Activated CD4-positive, CD25-positive, alpha-beta regulatory T cell (primary cell): ENCODE results near the gene TARDBP.
A peak's percentile ranks its signal among the peaks of the same experiment; 100 is the strongest.
"Not testable (repeated sequence)": the region's sequence is repeated elsewhere in the genome, so short reads cannot be mapped to it uniquely, and the experiment has no call there.

Experiments
- DNase-seq, 4 experiments: peaks; one replicate each; lab custom pipeline; 2025; lab: John Stamatoyannopoulos, UW

Gene TARDBP

DNA sequence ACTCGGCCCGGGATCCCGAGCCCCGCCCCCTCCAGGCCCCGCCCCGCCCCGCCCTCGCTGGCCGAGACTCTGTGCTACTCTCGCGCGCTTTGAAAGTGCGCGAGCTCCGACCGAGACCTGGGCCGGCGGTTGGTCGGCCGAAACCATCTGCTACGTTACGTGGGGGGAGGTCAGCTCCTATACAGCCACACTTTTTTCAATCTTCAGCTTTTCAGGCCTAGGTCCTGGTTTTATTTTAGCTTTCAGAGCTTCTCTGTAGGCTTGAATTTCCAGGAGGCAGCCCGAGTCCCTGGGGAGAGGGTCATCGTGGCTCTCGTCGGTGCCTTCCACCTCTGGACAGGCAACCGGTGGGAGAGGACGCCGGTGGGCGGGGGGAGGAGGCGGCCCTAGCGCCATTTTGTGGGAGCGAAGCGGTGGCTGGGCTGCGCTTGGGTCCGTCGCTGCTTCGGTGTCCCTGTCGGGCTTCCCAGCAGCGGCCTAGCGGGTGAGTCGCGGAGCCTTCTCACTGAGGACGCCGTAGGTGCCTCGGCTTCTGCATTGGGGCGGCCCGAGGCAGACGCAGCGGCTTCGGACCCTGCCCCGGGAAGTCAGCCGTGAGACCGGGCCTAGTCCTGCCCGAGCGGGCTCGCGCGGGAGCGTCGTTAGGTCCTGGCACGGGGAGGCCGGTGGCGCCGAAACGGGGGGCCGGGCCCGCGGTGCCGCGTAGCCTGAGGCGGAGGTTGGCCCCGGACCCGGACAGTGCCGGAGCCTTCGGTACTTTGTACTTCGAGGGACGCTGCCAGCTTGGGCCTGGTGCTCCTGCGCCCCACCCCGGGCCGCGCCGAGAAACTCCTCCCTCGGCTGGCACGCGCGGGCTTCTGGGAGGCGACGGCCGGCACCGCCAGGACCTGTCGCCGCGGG, at the start of gene TARDBP:
TARDBP (plus strand) TSS at position 395 of the 900 bp plus-strand sequence. CDS start 1,074 bp downstream, outside the sequence.
- DNase-seq, result peak; percentile 80 to 86 (median 82)

DNA sequence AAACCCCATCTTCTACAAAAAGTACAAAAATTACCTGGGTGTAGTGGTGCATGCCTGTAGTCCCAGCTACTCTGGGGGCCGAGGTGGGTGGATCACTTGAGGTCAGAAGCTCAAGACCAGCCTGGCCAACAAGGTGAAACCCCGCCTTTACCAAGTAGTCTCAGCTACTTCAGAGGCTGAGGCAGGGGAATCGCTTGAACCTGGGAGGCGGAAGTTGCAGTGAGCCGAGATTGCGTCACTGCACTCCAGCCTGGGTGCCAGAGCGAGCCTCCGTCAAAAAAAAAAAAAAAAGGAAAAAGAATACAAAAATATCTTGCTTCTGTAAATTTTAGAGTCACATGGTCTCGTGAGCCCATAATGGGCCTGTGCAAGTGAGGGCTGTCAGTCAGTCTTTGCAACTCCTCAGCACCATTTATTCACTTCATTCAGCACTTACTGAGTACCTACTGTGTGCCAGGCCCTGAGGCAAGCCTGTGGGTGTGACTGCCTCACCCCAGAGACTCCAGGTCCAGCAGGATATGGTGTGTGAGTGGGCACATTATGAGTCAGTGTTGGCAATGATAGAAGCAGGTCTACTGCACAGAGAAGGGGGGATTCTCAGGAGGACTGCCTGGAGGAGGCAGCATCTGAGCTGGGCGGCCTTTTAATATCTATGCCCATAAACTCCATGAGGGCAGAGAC, 46.8 kb upstream of the TARDBP start:
- DNase-seq, result no peak

DNA sequence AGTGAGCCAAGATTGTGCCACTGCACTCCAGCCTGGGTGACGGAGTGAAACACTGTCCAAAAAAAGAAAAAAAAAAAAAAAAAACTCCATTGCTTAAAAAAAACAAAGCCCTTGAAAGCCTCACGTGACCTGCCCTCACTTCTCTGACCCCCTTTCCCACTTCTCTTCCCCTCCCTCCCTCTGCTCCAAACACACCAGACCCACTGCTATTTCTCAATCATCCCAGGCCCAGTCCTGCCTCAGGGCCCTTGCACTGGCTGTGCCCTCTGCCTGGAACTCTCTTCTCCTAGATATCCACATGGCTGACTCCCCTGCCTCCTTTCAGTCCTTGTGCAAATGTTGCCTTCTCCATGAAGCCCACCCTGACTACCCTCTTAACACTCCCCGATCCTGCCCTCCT, 45.4 kb upstream of the TARDBP start:
- DNase-seq, result no peak

DNA sequence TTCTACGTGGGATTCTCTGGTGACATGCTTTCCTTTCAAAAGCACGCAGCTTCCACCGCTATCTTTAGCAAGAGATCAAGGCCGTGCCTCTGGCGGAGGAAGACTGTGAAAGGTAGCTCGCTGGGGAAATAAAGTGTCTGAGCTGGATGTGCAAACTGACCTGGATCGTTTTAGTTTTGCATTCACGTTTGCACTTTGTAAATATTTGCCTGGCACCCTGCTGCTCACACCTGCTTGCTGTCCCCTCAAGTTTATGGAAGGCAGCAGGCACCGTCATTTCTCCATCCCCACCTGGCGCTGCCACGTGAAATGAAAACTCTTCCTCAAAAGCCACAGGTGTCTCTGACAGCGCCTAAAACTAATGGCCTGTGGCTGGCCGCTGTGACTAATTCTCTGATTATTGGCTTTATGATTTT, 44.0 kb upstream of the TARDBP start:
- no peak for DNase-seq

DNA sequence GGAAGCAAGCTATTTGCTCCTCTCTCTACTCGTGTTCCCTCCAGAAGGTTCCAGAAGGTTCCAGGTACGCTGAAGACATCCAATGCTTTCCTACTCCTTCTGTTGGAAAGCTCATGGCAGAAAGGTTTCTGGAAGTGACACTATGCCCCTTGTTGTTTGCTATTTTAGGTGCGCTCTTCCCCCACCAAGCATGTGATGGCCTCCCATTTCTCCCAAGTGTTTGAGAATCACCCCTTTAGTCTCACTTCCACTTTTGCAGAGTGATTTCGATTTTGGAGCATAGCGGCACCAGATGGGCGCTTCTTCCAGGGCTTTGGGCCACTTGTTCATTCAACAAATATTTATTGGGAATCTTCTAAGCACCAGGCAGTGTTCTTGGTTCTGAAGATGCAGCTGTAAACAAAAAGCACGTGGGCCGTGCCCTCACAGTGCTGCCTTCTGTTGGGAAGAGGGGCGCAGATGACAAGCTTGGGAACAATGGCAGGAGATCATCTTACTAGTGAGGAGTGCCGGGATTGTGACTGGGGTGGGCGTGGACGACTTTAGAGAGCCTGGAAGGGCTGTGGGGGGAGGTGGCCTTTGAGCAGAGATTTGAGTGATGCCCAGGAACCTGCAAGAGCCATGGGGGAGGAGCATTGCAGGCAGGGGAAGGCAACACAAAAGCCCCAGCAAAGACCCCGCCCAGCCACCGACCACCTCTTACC, 43.0 kb upstream of the TARDBP start:
- no peak for DNase-seq

DNA sequence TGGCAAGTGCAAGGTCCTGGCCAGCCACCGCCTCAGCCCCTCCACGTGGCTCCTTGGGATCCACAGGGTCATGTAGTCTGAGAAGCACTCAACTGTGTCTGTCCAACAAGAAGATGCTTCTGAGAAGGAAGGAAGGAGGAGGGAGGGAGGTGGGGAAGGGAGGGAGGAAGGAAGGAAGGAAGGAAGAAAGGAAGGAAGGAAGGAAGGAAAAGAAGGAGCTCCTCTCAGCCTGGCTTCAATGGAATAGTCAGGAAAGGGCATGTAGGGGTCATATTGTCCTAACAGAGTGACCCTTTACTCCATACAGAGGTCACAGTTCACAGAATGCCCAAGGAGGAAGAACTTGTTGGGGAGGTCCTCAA, 42.5 kb upstream of the TARDBP start:
- DNase-seq, result no peak

DNA sequence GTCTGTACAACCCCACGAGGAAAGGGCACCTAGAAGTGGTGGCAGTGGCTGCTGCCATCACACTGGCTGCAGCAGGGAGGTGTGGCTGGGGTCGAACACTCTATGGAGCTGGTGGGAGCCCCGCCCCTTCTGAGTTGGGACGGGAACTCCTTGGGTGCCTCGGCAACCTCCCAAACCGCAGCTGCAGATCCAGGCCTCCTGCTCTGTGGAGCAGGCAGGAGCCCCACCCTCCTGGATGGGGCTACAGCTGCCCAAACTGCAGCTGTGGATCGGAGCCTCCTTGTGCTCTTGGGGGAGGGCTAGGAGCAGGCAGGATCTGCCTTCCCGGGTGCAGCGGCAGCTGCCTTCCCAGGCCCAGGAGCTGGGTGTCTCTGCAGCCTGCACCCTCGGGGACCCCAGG, 38.9 kb upstream of the TARDBP start:
- no peak for DNase-seq

DNA sequence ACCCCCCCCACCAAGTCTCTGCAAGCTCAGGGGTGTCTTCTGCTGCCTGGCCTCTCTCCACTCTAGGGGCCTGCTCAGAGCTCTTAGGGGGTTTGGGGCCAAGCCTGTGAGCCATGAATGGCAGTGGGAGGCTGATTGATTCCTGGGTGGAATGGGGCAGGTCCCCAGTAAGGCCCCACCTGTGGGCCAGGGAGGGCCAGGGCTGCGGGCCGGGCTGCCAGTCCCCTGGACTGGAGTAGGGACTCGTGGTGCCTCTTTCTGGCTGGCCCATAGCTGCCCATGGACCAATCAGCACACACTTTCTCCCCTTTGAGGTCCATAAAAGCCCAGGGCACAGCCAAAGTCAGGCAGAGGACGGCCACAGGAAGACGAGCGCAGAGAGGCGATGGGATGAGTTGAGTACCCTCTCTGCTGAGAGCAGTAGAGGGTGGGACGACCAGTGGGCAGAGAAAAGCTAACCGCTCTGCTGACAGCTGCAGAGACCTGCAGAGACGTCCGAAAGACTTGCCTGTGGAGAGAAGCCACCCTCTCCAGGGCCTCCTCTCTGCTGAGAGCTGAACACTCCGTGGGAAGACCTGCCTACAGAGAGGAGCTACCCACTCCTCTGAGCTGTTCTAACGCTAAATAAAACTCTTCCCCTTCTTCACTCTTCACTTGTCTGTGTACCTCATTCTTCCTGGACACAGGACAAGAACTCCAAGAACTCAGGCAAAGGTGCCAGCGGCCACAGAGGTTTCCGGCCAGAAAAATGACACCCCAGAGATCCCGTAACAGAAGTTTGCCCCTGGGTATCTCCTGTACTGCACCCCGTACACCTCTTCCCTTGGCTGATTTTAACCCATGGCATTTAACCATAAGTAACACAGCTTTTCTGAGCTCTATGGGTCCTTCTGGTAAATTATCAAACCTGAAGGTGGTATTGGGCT, 38.2 kb upstream of the TARDBP start:
- DNase-seq, result no peak

DNA sequence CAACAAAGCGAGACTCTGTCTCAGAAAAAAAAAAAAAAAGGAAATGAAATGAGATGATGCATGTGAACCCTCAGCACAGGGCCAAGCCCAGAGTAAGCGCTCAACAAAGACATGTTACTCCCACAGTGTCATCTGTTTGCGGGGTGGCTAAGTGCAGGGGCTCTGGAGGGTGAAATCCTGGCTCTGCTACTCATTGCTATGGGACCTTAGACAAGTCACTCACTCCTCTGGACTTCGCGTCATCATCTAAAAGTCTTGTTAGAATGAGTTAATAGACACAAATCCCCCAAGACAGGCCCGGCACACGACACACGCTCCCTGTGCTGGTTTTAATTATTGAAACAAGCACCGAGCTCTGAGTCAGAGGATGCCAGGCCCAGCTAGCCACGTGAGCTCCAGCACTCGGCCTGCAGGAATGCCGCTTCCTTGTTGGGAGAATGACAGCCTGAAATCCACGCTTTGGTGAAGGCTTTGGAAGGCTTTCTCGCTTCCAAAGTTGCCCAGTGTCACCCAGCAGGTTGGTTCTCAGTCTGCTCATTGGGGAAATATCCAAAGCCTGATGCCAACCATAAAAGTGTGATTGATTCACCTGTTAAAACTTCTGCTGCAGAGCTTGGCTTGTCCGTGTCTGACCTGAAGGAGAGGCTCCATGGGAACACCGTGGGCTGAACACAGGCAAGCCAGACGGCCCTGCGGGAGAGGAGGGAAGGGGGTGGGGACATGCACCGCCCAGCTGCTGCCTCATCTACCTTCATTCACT, 36.7 kb upstream of the TARDBP start:
- no peak for DNase-seq

DNA sequence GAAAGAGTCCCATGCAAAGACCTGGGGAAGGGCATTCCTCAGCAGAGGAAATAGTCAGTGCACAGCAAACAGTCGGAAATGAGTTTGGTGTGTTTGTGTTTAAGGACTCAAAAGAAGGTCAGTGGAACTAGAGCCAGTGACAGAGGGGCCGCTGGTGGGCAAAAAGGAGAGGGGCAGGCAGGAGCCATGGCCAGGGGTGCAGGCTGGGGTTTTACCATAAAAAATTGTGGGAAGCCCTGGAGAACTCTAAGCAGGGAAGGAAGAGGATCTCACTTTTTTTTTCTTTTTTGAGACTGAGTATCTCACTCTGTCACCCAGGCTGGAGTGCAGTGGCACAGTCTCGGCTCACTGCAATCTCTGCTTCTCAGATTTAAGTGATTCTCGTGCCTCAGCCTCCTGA, 33.7 kb upstream of the TARDBP start:
- no peak for DNase-seq

DNA sequence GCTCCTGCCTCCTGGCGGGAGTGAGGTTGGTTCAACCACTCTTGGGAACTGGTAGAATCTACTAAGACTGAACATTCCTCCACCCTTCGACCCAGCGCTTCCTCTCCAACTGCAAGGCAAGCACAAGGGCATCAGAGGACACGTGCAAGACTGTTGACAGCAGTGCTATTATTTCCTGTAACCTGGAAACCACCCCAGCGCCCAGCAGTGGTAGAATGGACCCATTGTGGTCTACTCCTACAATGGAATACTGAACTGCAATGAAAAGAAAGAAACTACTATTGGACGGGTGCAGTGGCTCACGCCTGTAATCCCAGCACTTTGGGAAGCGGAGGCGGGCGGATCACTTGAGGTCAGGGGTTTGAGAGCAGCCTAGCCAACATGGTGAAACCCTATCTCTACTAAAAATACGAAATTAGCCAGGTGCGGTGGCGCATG, 33.0 kb upstream of the TARDBP start:
- no peak for DNase-seq

DNA sequence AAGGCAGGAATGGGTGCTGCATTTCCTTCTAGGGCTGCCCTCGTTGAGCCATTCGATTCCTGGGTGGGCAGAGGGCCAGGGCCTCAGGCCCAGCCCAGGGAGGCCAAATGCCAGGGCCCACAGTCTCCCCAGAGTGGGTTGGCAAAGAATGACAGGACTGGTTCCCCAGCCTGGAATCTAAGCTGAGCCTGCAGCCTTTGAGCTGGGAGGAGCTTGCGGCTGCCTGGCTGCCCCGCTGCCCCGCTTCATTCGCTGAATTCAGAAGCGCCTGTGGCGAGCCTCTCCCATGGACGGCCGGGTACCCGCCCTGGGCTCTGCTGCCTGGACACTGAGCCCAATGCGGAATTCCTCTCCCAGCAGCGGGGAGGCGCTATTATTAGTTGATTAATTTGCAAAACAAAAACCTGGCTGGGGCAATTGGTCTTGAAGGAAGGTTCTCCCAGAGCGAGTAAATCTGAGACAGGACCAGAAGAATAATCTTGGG, 32.3 kb upstream of the TARDBP start:
- no peak for DNase-seq

DNA sequence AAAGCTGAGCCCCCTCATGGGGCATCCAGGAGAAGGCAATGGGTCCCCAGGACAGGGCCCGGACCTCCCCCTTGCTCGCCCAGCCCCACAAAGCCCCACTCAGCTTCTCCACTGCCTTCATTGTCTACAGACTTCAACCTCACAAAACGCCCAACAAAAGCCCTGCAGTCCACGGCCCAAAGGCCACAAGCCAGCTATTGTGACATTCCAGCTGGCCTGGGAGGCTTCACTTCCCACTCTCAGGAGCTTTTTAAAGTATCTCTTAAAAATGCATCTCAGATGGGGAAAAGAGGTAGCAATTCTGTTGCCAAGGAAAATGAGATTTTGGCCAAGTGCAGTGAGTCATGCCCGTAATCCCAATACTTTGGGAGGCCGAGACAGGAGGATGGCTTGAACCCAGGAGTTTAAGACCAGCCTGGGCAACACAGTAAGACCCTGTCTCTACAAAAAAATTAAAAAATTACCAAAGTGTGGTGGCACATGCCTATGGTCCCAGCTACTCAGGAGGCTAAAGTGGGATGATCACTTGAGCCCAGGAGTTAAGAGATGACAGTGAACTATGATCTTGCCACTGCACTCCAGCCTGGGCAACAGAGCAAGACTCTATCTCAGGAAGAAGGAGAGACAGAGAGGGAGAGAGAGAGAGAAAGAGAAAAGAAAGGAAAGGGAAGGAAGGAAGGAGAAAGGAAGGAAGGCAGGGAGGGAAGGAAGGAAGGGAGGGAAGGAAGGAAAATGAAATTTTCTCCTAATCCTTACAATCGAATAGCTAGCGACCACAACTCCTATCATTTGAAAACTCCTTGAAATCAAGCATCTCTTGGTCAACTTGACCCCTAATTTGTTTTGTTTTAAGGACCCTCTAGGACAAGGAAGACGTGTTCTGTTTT, 31.4 kb upstream of the TARDBP start:
- DNase-seq, result no peak

DNA sequence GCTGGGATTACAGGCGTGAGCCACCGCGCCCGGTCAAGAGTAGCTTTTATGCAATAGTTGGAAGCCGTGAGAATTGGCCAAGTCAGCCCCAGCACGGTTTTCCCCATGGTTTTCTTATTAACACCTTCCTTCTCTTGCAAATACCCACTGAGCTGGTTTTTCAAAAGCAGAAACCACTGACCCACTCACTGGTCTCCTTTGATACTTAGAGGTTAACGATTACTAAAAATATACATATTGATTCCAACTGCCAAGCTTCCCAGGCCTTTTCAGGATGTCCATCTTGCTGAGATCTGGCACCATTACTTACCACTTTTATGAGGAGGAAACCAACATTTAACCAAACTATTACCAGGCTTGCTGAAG, 25.9 kb upstream of the TARDBP start:
- DNase-seq, result no peak

DNA sequence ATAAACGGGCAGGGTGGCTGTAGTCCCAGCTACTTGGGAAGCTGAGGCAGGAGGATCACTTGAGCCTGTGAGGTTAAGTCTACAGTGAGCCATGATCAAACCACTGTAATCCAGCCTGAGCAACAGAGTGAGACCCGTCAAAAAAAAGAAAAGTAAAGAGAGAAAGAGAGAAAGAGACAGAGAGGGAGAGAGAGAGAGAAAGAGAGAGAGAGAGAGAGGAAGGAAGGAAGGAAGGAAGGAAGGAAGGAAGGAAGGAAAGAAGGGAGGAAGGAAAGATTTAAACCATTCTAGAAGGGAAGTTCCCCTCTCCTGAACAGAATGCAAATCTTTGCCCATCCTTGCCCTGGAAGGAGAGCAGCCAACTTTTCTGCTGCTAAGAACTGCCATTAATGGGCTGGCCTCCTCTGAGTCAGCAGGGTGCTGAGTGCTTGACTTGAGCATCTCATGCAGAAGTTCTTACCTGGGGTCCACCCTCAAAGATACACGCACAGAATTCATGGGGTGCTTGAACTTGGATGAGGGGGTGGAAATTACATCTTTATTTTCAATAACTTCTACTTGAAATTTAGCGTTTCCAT, 24.5 kb upstream of the TARDBP start:
- no peak for DNase-seq

DNA sequence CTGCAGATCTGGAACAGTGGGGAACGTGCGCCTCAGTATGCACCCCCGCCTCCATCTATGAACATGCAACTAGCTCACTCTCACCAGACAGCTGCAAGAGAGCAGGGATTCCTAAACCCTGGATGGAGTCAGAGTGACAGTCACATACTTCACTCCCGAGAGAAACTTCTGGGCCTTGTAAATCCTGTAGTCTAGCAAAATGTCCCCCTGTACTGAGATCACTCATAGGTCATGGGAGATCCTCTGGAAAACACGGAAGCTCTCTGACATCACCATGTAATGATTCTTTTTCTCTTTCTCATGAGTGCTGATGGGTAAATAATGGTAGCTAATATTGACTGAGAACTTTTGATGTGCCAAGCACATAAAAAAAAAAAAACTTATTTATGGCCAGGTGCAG, 23.4 kb upstream of the TARDBP start:
- no peak for DNase-seq

DNA sequence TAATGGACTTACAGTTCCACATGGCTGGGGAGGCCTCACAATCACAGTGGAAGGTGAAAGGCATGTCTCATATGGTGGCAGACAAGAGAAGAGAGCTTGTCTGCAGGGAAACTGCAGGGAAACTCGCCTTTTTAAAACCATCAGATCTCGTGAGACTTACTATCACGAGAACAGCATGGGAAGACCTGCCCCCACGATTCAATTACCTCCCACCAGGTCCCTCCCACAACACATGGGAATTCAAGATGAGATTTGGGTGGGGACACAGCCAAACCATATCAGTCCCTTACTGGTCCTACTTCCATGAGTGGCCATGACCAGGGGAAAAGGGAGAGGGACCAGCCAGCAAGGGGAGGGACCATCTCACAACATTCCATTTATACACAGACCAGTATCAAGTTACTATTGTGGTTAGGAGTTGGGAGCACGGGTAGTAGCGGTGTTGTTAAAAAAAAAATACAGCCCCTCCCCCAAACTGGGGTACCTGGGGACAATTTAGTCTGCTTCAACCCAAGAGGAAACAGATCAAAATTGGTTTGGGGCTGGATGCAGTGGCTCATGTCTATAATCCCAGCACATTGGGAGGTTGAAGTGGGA, 22.4 kb upstream of the TARDBP start:
- DNase-seq, result not testable (repeated sequence)

DNA sequence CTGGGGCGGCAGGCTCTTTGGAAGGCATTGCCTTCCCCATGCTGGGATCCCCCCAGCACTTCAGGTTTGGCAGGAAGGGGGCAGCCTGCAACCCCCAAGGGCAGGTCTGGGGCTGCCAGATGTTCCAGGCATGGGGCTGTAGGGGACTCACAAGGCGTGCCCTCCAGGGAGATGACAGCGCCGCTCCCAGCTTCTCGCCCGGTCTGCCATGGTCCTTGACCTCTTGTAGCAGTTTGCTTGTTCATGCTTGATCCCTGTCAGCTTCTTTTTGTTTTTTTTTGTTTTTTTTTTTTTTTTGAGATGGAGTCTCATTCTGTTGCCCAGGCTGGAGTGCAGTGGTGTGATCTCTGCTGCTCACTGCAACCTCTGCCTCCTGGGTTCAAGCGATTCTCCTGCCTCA, 21.6 kb upstream of the TARDBP start:
- no peak for DNase-seq

DNA sequence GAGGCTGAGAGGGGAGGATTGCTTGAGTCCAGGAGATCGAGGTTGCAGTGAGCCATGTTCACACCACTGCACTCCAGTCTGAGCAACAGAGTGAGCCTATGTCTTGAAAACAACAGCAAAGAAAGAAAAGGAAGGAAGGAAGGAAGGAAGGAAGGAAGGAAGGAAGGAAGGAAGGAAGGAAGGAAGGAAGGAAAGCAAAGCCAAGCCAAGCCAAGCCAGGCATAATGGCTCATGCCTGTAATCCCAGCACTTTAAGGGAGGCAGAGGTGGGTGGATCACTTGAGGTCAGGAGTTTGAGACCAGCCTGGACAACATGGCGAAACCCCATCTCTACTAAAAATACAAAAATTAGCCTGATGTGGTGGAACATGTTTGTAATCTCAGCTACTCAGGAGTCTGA, 20.4 kb upstream of the TARDBP start:
- DNase-seq, result not testable (repeated sequence)
